Measurements from ENCODE around the gene PSME3. TPM values are rescaled to one million over a fixed set of nuclear protein-coding genes. Genes with fewer than 3 reads are reported as not detected.

Gene PSME3
- total RNA-seq, 8 experiments from 2014 or later: 31.7 to 169 (median 69.6) TPM

DNA sequence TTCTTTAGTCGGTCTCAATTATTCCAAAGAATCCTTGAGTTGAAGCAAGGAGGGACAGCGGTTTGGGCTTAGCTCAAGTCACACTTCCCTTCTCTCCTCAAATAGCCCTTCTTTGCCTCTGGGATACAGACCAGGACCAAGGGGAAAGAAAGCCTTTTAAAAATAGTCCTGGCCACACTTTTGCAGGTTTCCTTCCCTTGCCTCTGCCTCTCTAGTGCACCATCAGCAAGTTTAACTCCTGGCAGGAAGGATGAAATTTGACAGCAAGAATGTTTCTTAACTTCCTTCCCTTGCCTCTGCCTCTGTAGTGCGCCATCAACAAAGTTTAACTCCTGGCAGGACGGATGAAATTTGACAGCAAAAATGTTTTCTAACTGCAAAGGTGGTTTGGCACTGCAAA is 60.2 kb downstream of the PSME3 start:
- no peak for ATAC-seq (replicated peaks in 6 of 8)
- peaks cover 0 to 8% of the 10 kb centered on the region in 2 donors for H3K4me1 ChIP-seq (replicated peaks in 1 of 2)
- WGBS, 10 experiments: 21 to 80% (median 60%) methylated on average over 1 to 3 of the region's 4 CpGs; no CpG with 5 or more reads in 3 of the 10 experiments
- no peak overlapping the region for H3K4me3 ChIP-seq
- no peak overlapping the region for H3K27ac ChIP-seq
- in situ Hi-C loops (cut with MboI; ENCODE audit: low pct_unique_long_range_greater_than_20kb in 2 of 9, low sequenced_read_pairs in 9 of 9, unreplicated experiment in 9 of 9): no loop called here

Other genes with a start within 250 kb of the PSME3 start
- gene RETREG3, start 224.0 kb upstream of the PSME3 start, total RNA-seq: 10 to 100 TPM; 27.1 to 40.2 (median 32.8) TPM
- 10 to 100 TPM; 24.7 to 67.7 (median 39.3) TPM for gene TUBG1, start 223.7 kb upstream of the PSME3 start, total RNA-seq
- 10 to 100 TPM in 7 of 8 experiments, 1 to 10 TPM in 1; 7.1 to 26.7 (median 16.0) TPM for gene TUBG2, start 174.1 kb upstream of the PSME3 start, total RNA-seq
- gene PLEKHH3, start 156.4 kb upstream of the PSME3 start, total RNA-seq: 10 to 100 TPM; 10.1 to 24.2 (median 20.6) TPM
- 1 to 10 TPM in 5 of 8 experiments, under 1 TPM in 3; 0.41 to 6.4 (median 1.6) TPM for gene CCR10, start 151.6 kb upstream of the PSME3 start, total RNA-seq
- 10 to 100 TPM in 5 of 8 experiments, 1 to 10 TPM in 3; 2.4 to 33.9 (median 14.1) TPM for gene CNTNAP1, start 150.9 kb upstream of the PSME3 start, total RNA-seq
- 10 to 100 TPM; 13.8 to 44.5 (median 27.8) TPM for gene EZH1, start 88.4 kb upstream of the PSME3 start, total RNA-seq
- gene RAMP2, start 72.2 kb upstream of the PSME3 start, total RNA-seq: 10 to 100 TPM in 1 of 8 experiments, 1 to 10 TPM in 6, under 1 TPM in 1; 0.90 to 34.2 (median 4.1) TPM
- gene VPS25, start 59.9 kb upstream of the PSME3 start, total RNA-seq: 100 to 1,000 TPM in 1 of 8 experiments, 10 to 100 TPM in 7; 57.1 to 110 (median 88.0) TPM
- gene WNK4, start 52.8 kb upstream of the PSME3 start, total RNA-seq: 1 to 10 TPM in 1 of 8 experiments, under 1 TPM in 7; 0.11 to 1.2 (median 0.57) TPM
- gene COA3, start 34.7 kb upstream of the PSME3 start, total RNA-seq: 100 to 1,000 TPM in 2 of 8 experiments, 10 to 100 TPM in 6; 58.7 to 114 (median 72.5) TPM
- 1 to 10 TPM in 2 of 8 experiments, under 1 TPM in 6; 0.58 to 3.8 (median 0.81) TPM for gene CNTD1, start 34.5 kb upstream of the PSME3 start, total RNA-seq
- 100 to 1,000 TPM in 2 of 8 experiments, 10 to 100 TPM in 6; 34.6 to 113 (median 55.9) TPM for gene BECN1, start 9.1 kb upstream of the PSME3 start, total RNA-seq
- 1 to 10 TPM; 1.3 to 2.6 (median 2.1) TPM for gene AOC2, start 11.2 kb downstream of the PSME3 start, total RNA-seq
- gene AOC3, start 17.8 kb downstream of the PSME3 start, total RNA-seq: 1 to 10 TPM in 4 of 8 experiments, under 1 TPM in 4; 0.41 to 3.7 (median 0.81) TPM
- gene G6PC1, start 67.4 kb downstream of the PSME3 start, total RNA-seq: under 1 TPM in 5 of 8 experiments, not detected in 3; 0.21 to 0.70 (median 0.47) TPM
- 10 to 100 TPM; 47.2 to 77.9 (median 59.3) TPM for gene AARSD1, start 131.1 kb downstream of the PSME3 start, total RNA-seq
- 1 to 10 TPM in 7 of 8 experiments, under 1 TPM in 1; 0.76 to 3.6 (median 2.0) TPM for gene PTGES3L, start 146.7 kb downstream of the PSME3 start, total RNA-seq
- 10 to 100 TPM; 11.8 to 14.8 (median 13.5) TPM for gene RUNDC1, start 147.2 kb downstream of the PSME3 start, total RNA-seq
- 1,000 to 10,000 TPM; 1,328 to 3,262 (median 2,235) TPM for gene RPL27, start 165.0 kb downstream of the PSME3 start, total RNA-seq
- gene IFI35, start 173.4 kb downstream of the PSME3 start, total RNA-seq: 10 to 100 TPM in 4 of 8 experiments, 1 to 10 TPM in 1, under 1 TPM in 2, not detected in 1; 0.76 to 57.9 (median 10.7) TPM
- gene VAT1, start 189.0 kb downstream of the PSME3 start, total RNA-seq: 100 to 1,000 TPM in 7 of 8 experiments, 10 to 100 TPM in 1; 42.9 to 426 (median 125) TPM
- 10 to 100 TPM in 5 of 8 experiments, 1 to 10 TPM in 2, under 1 TPM in 1; 0.66 to 27.3 (median 19.9) TPM for gene RND2, start 191.8 kb downstream of the PSME3 start, total RNA-seq

All from motor neuron (in vitro differentiated cells).